HG03097 (cell line): Measurements from ENCODE around the gene CAMK1G.

ENCODE experiments used
- ATAC-seq: cut with Tn5 transposase; IDR thresholded peaks from one replicate; pipeline ENCODE4 v1.9.1; 2021; ENCODE audit not compliant: unreplicated experiment, low FRiP score

CAMK1G gene

GRCh38 chr1:209597499-209597898 is 14.0 kb downstream of the CAMK1G start:
- ATAC-seq = no peak

GRCh38 chr1:209598227-209598626 is 14.7 kb downstream of the CAMK1G start:
- ATAC-seq = no peak

DNA sequence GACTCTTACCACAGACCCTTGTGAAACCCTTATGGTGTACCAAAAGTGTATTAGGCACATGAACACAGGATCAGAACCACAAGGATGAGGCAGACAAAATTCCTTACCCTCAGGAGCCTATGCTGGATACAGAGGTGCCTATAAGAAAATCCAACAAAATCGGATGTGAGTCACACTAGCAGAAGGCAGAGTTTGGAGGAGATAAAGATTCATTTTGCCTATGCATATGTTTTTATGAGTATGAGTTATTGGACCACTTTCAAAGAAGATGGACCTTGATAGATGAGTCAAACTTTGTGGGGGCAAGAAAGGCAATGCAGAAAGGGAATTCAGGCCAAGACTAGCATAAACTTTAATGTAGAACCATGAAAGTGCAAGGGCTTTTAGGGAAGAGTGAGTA is 17.0 kb downstream of the CAMK1G start:
- ATAC-seq = no peak

GRCh38 chr1:209601809-209602657 is 18.5 kb downstream of the CAMK1G start:
- no peak for ATAC-seq

GRCh38 chr1:209603877-209604276 is 20.4 kb downstream of the CAMK1G start:
- no peak for ATAC-seq

GRCh38 chr1:209607102-209607794 is 23.7 kb downstream of the CAMK1G start:
- peak; percentile 65 for ATAC-seq

- ATAC-seq = peak; percentile 24
Measured at GRCh38 chr1:209607795-209608178, 24.3 kb downstream of the CAMK1G start.

DNA sequence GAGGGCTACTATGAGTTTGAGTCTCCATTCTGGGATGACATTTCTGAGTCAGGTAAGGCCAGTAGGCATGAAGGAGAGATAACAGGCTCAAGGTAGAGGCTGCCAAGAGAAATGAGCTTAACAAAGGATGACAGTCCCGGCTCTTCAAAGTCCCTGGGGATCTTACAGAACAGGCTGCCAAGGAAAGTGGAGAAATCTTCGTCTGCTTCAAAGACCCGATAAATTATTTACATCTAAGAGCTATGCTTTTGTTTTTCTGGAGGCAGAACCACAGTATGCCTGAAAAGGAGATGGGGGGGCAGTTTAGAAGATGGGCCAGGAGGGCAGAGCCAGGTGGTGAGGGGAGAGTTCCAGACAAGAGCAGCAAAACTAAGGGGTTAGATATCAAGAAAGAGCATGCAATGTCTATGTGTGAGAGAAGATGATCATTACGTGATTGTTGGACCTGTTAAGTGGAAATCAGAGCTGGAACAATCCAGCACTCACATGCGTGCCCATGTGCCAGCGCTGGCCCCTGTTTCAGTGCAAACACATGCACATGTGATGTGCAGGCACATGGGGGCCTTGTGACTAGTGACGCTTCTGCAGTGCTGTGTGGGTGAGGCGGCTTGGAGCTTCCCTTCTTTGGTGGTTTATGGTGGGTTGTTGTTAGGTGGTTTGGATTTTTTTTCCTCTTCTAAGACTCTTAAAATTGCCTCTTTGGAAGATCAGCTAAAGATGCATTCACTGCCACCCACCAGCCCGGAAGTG is 25.7 kb downstream of the CAMK1G start:
- ATAC-seq = no peak

DNA sequence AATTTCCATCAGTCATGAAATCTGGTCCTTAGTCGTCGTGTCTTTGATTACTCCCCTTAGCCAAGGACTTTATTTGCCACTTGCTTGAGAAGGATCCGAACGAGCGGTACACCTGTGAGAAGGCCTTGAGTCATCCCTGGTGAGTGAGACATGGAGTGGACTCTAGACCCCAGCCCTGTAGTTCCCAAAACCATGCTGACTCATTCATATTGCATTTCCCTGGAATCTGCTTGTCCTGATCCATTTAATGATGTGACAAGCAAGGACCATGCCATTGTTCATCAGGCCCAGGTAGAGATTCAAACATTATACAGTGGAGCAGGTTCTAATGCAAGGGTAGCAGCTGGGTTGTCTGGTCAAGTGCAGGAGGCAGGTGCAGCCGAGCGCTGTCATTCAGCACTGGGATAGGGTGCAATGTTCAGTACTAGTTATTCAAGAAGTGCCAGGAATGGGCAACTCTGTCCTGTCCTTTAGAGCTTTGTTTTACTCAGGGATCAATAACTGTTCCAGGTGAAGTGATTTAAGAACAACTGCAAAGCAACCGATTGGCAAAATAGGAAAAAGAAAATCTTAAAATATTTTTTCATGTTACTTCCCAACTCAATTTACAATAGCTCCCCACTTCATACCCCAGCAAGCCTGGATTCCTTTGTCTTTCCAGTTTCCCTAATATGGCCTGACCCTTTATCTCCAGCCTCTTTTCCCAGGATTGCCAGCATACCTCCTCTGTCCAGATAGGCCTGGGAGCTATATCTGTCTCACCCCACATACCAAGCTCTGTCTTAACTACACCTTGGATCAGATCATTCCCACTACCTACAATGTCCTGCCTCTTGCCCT is 26.5 kb downstream of the CAMK1G start:
- ATAC-seq = no peak

- ATAC-seq = no peak
Measured at GRCh38 chr1:209610631-209610905, 27.1 kb downstream of the CAMK1G start.

DNA sequence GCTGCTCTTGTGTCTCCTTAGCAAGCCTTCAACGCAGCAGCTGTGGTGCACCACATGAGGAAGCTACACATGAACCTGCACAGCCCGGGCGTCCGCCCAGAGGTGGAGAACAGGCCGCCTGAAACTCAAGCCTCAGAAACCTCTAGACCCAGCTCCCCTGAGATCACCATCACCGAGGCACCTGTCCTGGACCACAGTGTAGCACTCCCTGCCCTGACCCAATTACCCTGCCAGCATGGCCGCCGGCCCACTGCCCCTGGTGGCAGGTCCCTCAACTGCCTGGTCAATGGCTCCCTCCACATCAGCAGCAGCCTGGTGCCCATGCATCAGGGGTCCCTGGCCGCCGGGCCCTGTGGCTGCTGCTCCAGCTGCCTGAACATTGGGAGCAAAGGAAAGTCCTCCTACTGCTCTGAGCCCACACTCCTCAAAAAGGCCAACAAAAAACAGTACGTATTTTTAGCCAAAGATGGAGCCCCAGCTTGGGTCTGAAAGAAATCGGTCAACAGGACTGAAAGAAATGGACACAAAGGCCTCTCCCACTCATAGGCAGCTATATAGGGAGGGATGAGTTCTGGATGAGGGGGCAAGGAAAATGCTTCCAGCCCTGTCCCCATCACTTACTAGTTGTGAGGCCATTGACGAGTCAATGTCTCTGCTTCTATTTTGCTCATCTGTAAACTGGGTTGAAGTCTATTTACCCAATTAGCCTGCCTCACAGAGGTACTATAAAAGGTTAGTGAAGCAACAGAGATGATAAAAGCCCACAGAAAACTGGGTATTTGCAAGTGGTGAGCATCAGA is 28.5 kb downstream of the CAMK1G start:
- ATAC-seq = no peak

- no peak for ATAC-seq
Measured at GRCh38 chr1:209612646-209613399, 29.3 kb downstream of the CAMK1G start.

DNA sequence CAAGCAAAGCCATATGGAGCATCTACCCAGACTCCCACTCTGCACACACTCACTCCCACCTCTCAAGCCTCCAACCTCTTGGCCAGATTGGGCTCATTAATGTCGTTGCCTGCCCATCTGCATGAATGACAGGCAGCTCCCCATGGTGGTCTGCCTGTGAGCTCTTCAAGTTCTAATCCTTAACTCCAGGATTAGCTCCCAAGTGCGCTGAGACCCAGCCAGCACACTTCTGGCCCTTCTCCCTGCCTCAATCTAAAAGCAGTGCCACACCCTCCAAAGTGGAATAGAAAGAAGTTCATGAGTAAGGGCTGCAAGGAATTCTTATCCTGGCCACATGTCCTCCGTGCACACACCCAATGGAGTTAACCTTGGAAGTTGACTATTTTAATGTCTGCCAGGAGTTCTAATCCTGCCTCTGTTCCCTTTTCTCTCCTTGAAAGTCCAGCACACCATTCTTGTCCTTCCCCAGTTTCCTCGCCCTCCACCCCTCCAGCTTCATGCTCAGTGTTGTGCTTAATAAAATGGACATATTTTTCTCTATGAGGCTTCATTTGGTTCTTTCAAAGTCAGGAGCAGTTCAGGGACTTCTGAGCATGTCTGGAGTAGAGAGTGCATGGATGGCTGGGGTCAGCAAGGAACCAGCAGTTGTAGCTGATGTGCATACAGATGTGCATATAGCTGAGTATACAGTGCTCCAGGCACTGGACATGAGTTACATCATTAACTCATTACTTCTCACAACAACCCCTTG is 30.1 kb downstream of the CAMK1G start:
- ATAC-seq = no peak

- ATAC-seq = no peak
Measured at GRCh38 chr1:209614151-209614420, 30.6 kb downstream of the CAMK1G start.

GRCh38 chr1:209614906-209615305 is 31.4 kb downstream of the CAMK1G start:
- no peak for ATAC-seq

- ATAC-seq = no peak
Measured at GRCh38 chr1:209616366-209617046, 33.0 kb downstream of the CAMK1G start.

GRCh38 chr1:209617047-209617673 is 33.6 kb downstream of the CAMK1G start:
- ATAC-seq = no peak

- no peak for ATAC-seq
Measured at GRCh38 chr1:209617755-209618154, 34.2 kb downstream of the CAMK1G start.
